Keratinocyte (primary cell): ENCODE measurements around the gene TBXAS1.

Source experiments
- CTCF ChIP-seq, 3 experiments: IDR thresholded peaks in 1 of 3; conservative IDR thresholded peaks in 1 of 3; optimal IDR thresholded peaks in 1 of 3; 2 replicates in 2 of 3; 3 replicates in 1 of 3; pipeline versions ENCODE3 to v1.5.1; 2011; ENCODE audit warnings: low read length in 3 of 3, mild to moderate bottlenecking in 3 of 3, moderate library complexity in 2 of 3, control low read depth in 1 of 3, inconsistent platforms in 1 of 3; ENCODE audit not compliant: insufficient read depth in 2 of 3; ENCODE audit errors: extremely low read depth in 1 of 3
- EZH2 ChIP-seq: IDR thresholded peaks from one replicate; pipeline ENCODE4 v1.6.1; 2012; ENCODE audit warnings: inconsistent platforms, mild to moderate bottlenecking, low read length, moderate library complexity

GRCh38 chr7:139902436-139903102 is 73.5 kb downstream of the TBXAS1 start:
- TF ChIP-seq CTCF (optimal IDR thresholded peaks at IDR 0.05 in 1 of 3, IDR thresholded peaks at IDR 0.05 in 1 of 3, conservative IDR thresholded peaks at IDR 0.05 in 1 of 3; ENCODE audit: extremely low read depth in 1 of 3, insufficient read depth in 2 of 3, low read length in 3 of 3) (no peak), EZH2 (no peak)
